COLO668 (cell line): ENCODE measurements around the gene RNPEP.
A peak's percentile ranks its signal among the peaks of the same experiment; 100 is the strongest.
"Not testable (repeated sequence)": the region's sequence is repeated elsewhere in the genome, so short reads cannot be mapped to it uniquely, and the experiment has no call there.

Source experiments
- DNase-seq: peaks from one replicate; lab custom pipeline; 2025; ENCODE audit not compliant: unreplicated experiment; lab: John Stamatoyannopoulos, UW

RNPEP gene

GRCh38 chr1:202009326-202010179, 27.1 kb downstream of the RNPEP start:
- DNase-seq = peak; percentile 89

GRCh38 chr1:202010180-202011015, 27.9 kb downstream of the RNPEP start, which contains the start of gene ELF3:
ELF3 (plus strand) TSS chr1:202010587; CDS start chr1:202011137, 550 bp downstream.
- peak; percentile 97 for DNase-seq

GRCh38 chr1:202011994-202012393, 29.5 kb downstream of the RNPEP start:
- peak; percentile 56 for DNase-seq

- DNase-seq = peak; percentile 61
These were observed 30.4 kb downstream of the RNPEP start for GRCh38 chr1:202012544-202013478.

GRCh38 chr1:202013603-202014002, 31.2 kb downstream of the RNPEP start:
- peak; percentile 35 for DNase-seq

GRCh38 chr1:202014060-202014459, 31.6 kb downstream of the RNPEP start:
- DNase-seq = no peak

GRCh38 chr1:202014915-202015661, 32.6 kb downstream of the RNPEP start:
- DNase-seq = peak; percentile 54

- DNase-seq = peak; percentile 47
These were observed 33.2 kb downstream of the RNPEP start for GRCh38 chr1:202015662-202015937.

- DNase-seq = peak; percentile 35
These were observed 33.8 kb downstream of the RNPEP start for GRCh38 chr1:202016022-202016810.

- DNase-seq = peak; percentile 51
These were observed 34.6 kb downstream of the RNPEP start for GRCh38 chr1:202016811-202017748.

- DNase-seq = peak; percentile 89
These were observed 35.5 kb downstream of the RNPEP start for GRCh38 chr1:202017749-202018467.

GRCh38 chr1:202018468-202019234, 36.2 kb downstream of the RNPEP start:
- peak; percentile 96 for DNase-seq

- not testable (repeated sequence) for DNase-seq
These were observed 36.7 kb downstream of the RNPEP start for GRCh38 chr1:202019235-202019558.

GRCh38 chr1:202023001-202023433, 40.6 kb downstream of the RNPEP start:
- DNase-seq = peak; percentile 98

GRCh38 chr1:202029171-202029665, 46.8 kb downstream of the RNPEP start:
- peak; percentile 89 for DNase-seq

GRCh38 chr1:202029727-202030126, 47.3 kb downstream of the RNPEP start:
- no peak for DNase-seq

GRCh38 chr1:202031796-202032195, 49.3 kb downstream of the RNPEP start:
- DNase-seq = no peak
